GM19043 (cell line): Measurements from ENCODE around the gene MARVELD2.

Source experiments
- ATAC-seq: cut with Tn5 transposase; IDR thresholded peaks from one replicate; pipeline ENCODE4 v1.9.1; 2021; ENCODE audit warnings: low read depth; ENCODE audit not compliant: unreplicated experiment

Gene MARVELD2

DNA sequence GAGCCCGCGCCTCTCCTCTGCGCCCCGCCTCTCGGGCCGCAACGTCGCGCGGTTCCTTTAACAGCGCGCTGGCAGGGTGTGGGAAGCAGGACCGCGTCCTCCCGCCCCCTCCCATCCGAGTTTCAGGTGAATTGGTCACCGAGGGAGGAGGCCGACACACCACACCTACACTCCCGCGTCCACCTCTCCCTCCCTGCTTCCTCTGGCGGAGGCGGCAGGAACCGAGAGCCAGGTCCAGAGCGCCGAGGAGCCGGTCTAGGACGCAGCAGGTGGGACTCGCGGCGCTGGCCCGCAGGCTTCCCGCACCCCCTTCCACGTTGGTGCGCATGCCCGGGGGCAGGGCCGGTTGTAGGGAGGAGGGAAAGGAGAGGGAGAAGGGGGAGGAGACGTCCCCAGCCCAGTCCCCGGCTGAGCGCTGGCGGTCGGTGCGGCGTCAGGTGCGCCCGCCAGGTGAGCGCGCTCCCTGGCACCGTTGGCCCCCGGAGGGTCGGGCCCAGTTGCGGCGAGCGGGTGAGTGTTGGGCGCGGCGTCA is 77.5 kb downstream of the MARVELD2 start, which contains the start of gene OCLN:
OCLN (plus strand) TSS at position 400 of the 532 bp plus-strand sequence. CDS start 11,455 bp downstream, outside the sequence.
- ATAC-seq: peak; percentile 51

- peak; percentile 43 for ATAC-seq
Measured at GRCh38 chr5:69492923-69493395, 78.0 kb downstream of the MARVELD2 start.

- ATAC-seq: no peak
Measured at GRCh38 chr5:69493396-69494133, 78.6 kb downstream of the MARVELD2 start.
